ENCODE results near the gene TPRG1. TPM values are rescaled to one million over a fixed set of nuclear protein-coding genes. Genes with fewer than 3 reads are reported as not detected.

TPRG1 gene, protein sequence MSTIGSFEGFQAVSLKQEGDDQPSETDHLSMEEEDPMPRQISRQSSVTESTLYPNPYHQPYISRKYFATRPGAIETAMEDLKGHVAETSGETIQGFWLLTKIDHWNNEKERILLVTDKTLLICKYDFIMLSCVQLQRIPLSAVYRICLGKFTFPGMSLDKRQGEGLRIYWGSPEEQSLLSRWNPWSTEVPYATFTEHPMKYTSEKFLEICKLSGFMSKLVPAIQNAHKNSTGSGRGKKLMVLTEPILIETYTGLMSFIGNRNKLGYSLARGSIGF
- 0.21 TPM in 1 of 2 replicates, not detected in the other for total RNA-seq (2014; rRNA removed; shearing (Covaris generic))

DNA sequence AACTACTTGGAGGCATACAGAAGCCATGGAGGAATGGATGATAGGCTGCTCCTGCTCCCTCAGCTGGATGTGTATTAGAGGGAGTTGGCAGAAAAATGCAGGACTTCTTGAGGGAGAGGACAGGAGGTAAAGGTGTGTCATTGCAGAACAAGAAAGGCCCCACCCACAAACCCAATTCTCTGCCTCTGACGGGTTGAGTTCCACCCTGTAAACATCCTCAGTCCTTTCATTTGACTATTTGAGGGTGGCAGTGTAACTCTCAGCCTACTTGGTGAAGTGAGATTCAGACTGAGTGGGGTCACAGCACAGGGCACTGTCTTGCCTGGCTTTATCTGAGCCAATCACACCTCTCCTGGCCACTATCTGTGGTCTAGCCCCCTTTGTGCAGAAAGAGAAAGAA is at the start of gene TPRG1:
Gene TPRG1, plus strand, starts transcription at position 265 of the 400 bp plus-strand sequence. CDS start 35,414 bp downstream, outside the sequence.
- DNase-seq (ENCODE audit: low spot score): no peak

DNA sequence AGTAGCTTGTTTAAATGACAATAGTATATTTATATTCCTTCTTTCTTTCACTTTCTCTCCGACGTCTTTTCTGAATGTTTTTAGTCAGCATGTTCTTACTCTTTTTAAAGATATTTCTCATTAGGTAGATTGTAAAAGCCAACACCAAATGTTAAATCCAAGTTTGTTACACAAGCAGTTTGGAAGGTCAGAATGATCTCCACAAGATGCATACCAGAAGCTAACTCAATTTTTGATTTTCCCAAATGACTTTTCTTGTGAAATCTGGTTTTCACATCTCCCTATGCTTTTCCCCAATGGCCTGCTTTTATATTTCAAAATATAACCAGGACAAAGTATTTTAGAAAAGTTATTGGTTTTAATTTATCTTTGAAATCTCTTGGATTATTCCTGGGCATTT is 49.7 kb upstream of the TPRG1 start:
- DNase-seq (ENCODE audit: low spot score): no peak

GRCh38 chr3:189122526-189123205 is 49.1 kb upstream of the TPRG1 start:
- DNase-seq (ENCODE audit: low spot score): no peak

- no peak for DNase-seq (ENCODE audit: low spot score)
Measured at GRCh38 chr3:189123595-189124387, 48.0 kb upstream of the TPRG1 start.

- DNase-seq (ENCODE audit: low spot score): peak; percentile 75
Measured at GRCh38 chr3:189132231-189132671, 39.5 kb upstream of the TPRG1 start.

DNA sequence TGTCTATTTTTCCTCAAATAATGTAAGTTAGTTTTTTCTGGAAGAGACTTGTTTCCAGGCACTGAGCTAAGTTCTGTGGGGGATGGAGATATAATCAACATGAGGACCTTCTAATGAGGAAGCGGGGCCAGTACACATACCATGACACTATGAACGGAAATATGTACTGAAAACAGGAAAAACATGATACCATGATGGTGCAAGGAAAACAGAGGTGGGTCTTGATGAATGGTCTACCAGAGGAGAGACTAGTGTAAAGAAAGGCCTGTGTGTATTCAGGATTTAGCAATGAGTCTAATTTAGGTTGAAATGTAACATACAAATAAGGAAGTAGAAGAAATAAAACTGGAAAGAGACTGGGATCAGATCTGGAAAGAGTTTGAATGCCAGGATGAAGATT is 38.9 kb upstream of the TPRG1 start:
- DNase-seq (ENCODE audit: low spot score): peak; percentile 51

DNA sequence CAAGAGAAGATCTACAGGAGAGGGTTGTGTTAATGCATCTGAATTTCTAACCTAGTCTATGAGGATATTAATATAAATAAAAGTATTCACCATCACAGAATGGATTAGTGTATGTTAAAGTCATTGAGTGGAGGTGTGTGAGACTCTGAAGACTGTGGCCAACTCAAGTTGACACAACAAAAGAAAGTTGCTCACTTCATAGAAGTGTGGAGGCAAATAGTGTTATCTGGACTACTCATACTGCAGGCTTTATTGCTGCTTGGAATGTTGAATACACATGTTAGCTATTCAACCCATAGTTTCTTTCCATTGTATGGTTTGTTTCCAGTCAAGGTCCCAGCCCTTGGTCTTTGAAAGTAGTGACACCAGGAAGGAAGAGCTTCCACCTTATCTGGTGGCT is 38.0 kb upstream of the TPRG1 start:
- DNase-seq (ENCODE audit: low spot score): no peak

DNA sequence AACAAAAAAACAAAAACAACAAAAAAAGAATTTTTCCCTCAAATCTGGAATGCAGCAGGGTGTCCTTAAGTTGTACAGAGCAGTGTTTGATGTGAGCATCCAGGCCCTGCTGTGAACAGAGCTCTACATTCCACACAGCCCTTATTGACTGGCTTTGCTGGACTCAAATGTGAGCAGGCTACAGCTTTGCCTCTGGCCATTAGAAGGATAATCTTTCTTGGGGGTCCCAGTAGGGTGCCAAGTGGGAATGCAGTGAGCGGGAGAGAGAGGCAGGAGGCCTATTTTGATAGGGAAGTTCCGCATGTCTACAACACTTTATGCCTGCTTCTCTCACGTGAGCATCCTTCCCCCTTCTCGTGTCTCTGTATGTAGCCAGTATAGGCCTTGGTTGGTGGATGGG is 34.4 kb upstream of the TPRG1 start:
- no peak for DNase-seq (ENCODE audit: low spot score)

- no peak for DNase-seq (ENCODE audit: low spot score)
Measured at GRCh38 chr3:189138901-189139610, 32.7 kb upstream of the TPRG1 start.

DNA sequence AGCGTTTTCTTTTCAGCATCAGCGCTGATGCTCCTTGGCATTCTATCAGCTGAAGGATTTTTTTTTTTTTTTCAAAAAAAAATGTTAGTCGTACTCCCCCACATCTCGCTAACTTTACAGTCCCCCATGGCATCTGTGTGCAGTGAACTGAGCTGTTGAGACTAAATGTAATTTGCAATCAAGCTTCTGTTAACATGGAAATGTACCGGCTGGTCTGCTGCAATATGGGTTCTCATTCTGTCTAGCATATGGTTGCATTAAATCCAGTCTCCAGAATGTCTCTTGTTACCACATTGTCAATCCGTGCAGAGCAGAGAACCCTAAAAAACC is 32.2 kb upstream of the TPRG1 start:
- no peak for DNase-seq (ENCODE audit: low spot score)

DNA sequence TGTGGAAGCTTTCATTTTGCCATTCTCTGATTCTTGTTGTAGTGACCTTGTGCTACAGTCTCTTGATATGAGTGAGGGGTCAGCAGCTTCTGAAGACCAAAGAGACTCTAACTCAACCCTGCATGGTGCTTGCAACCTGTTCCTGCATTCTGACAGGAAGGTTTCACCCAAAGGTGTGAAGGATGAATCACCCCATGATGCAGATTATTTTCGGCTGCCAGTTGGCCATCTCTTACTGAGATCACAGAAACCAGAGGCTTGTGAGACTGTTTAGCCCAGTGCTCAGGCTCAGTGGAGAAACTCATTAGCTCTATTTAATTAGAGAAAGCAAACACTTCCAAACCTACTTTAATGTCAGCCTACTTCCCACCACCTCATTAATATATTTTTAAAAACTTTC is 29.2 kb upstream of the TPRG1 start:
- DNase-seq (ENCODE audit: low spot score): no peak

- DNase-seq (ENCODE audit: low spot score): no peak
Measured at GRCh38 chr3:189143321-189143720, 28.4 kb upstream of the TPRG1 start.

- no peak for DNase-seq (ENCODE audit: low spot score)
Measured at GRCh38 chr3:189143771-189144170, 28.0 kb upstream of the TPRG1 start.

- peak; percentile 72 for DNase-seq (ENCODE audit: low spot score)
Measured at GRCh38 chr3:189144645-189145044, 27.1 kb upstream of the TPRG1 start.

GRCh38 chr3:189146848-189147247 is 24.9 kb upstream of the TPRG1 start:
- DNase-seq (ENCODE audit: low spot score): no peak

DNA sequence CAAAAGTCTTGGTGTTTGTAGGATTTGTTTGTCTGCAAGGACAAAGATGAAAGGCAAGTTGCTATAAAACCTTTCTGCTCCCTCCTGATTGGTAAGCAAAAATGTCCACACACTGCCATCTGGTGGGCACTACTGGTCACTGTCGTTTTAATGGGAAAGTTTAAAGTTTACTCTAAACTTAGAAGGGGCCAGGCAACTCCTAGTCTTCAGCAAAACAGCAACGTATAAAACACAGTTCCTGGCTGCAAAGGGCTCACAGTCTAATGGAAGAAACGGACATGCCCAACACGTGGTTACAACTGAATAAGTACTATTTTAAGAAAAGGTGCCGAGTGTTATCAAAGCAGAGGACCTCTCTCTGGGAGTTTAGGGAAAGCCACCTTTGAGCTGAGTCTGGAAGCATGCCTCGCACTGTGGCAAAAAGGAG is 23.7 kb upstream of the TPRG1 start:
- DNase-seq (ENCODE audit: low spot score): peak; percentile 83

DNA sequence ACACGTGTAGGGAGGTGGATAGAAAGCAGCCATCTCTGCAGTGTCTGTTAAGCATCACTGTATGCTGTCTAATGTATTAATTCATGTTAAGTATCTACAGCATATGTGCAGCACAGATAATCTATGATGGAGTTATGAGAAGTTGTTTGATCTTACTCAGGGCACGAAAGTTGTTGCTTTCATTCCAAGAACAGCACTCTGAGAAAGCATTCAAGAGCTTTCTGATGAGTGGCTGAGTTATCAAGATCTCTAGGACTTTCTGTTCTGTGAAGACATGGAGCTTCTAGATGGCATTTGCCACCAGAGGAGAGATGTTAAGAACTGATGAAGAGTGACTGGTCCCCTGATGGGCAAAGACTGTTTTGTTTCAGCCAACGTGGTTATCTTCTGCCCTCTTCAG is 22.6 kb upstream of the TPRG1 start:
- DNase-seq (ENCODE audit: low spot score): no peak

DNA sequence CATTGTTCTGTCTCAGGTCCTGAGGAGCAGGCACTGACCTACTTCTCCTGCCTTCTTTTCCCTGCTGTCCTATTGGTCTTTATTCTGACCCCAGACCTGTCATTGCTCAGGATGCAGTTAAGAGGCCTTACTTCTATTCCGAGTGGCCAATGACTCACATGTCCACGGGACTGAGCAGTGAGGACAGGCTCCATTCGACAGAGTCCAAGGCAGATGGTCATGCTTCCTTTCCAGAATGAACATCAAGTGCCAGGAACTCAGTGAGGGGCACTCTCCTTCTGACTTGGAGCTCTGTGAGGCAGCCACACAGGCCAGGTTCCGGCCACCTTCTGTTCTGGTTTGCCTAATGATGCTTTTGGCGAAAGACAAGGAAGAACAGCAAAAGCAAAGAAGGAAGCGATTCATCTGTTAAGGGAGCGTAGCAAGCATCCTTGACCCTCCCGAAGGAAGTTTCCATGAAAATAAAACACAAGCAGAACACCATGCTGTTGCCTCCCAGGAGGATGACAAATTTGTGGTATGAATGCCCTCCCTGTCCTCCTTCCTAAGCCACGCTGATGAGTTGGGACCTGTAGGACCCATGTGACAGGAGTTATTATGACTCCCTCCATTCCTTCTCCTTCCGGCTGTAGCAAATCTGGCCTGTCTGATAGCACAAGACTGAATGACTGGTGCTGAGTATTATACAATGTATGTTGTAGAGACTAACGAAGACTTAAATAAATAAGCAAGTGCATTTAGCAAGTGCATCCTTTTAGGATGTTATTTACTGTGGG is 14.4 kb upstream of the TPRG1 start:
- no peak for DNase-seq (ENCODE audit: low spot score)

DNA sequence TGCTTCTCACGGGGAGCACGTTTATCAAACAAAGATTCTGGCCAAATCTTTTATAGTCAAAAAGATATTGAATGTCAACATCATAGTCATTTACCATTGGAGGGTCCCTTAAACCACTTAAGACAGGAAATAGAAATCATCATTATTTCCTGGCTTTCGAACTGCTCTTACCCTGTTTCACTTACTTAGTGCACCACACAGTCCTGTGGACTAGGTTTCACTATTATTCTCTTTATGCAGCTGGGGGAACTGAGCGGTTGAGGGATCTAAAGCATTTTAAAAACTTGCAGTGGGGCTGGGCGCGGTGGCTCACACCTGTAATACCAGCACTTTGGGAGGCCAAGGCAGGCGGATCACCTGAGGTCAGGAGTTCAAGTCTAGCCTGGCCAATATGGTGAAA is 13.7 kb upstream of the TPRG1 start:
- DNase-seq (ENCODE audit: low spot score): no peak

DNA sequence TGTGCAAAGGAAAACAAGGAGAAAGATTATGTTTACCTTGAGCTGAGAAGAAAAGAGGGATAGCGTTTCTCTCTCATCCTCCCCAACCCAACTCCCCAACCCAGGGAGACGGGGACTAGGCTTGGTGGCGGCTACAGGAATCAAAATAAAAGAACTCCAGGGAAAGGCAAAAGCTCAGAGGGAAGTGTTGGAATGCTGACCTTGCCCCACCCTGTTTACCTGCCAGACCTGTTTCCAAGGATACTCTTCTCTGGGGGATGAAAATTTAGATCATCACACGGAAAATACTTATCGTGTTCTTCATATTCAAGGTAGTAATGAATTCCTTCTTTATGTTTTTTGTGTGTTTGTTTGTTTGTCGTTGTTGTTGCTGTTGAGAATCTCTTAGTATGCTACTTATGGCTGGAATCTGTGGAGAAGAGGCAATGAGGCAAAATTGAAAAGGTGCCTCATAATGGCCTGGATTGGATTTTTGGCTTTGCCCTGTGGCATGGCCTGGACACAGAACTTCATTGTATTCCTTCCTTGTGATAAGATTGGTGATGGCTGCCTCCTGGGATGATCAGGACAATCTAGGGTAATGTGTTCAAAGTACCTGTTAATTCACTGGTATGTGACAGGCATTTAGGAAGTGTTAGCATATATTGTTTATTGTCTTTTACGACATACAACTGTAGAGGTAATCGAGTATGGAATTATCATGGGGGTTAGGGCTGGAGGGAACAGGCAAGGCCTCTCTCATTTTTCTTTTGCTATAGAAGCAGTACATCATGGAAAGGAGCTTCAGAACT is 11.1 kb upstream of the TPRG1 start:
- peak; percentile 70 for DNase-seq (ENCODE audit: low spot score)
